Measurements from ENCODE around the gene PPA1.

DNA sequence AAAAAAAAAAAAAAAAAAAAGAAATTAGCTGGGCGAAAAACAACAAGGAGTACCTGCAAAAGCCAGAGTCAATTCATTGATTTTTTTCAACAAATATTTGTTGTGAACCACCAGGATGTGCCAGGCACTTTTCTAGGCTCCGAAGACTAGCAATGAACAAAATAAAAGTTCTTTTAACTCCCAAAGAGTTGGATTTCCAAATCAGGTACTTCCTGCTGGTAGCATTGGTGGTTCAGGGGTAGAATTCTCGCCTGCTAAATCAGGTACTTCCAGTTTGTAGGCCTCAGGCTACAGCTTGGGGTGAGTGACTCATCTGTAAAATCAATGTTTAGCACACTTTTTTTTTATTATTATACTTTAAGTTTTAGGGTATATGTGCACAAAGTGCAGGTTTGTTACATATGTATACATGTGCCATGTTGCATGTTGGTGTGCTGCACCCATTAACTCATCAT, 10.9 kb downstream of the PPA1 start:
- TF ChIP-seq, protein P1, sequence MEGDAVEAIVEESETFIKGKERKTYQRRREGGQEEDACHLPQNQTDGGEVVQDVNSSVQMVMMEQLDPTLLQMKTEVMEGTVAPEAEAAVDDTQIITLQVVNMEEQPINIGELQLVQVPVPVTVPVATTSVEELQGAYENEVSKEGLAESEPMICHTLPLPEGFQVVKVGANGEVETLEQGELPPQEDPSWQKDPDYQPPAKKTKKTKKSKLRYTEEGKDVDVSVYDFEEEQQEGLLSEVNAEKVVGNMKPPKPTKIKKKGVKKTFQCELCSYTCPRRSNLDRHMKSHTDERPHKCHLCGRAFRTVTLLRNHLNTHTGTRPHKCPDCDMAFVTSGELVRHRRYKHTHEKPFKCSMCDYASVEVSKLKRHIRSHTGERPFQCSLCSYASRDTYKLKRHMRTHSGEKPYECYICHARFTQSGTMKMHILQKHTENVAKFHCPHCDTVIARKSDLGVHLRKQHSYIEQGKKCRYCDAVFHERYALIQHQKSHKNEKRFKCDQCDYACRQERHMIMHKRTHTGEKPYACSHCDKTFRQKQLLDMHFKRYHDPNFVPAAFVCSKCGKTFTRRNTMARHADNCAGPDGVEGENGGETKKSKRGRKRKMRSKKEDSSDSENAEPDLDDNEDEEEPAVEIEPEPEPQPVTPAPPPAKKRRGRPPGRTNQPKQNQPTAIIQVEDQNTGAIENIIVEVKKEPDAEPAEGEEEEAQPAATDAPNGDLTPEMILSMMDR (IDR thresholded peaks at IDR 0.05): no peak
- TF ChIP-seq POLR2A (IDR thresholded peaks at IDR 0.05) (no peak), POLR2AphosphoS5 (IDR thresholded peaks at IDR 0.05) (peak in 1 of 3 donors; percentile 52)

Data from breast epithelium (tissue), 3 donors.